ENCODE results near the gene BPGM. TPM values are rescaled to one million over a fixed set of nuclear protein-coding genes. Genes with fewer than 3 reads are reported as not detected.
"Not testable (repeated sequence)": the region's sequence is repeated elsewhere in the genome, so short reads cannot be mapped to it uniquely, and the experiment has no call there.

The BPGM gene
- total RNA-seq, 1 donor from 2014 or later = 17.7 TPM

- Mint-ChIP-seq H3K27ac (ENCODE audit: unreplicated experiment) (no peak overlapping the region), H3K4me3 (ENCODE audit: unreplicated experiment) (no peak overlapping the region), H3K27me3 (ENCODE audit: unreplicated experiment) (no peaks in the 10 kb centered on the region), H3K4me1 (ENCODE audit: unreplicated experiment) (peaks cover 5% of the 10 kb centered on the region), H3K9me3 (ENCODE audit: unreplicated experiment) (no peaks in the 10 kb centered on the region), H3K36me3 (ENCODE audit: low read depth, unreplicated experiment) (no peaks in the 10 kb centered on the region)
- no peak for DNase-seq (ENCODE audit: low spot score)
- TF ChIP-seq CTCF (IDR thresholded peaks at IDR 0.05; ENCODE audit: unreplicated experiment) = no peak
Measured at GRCh38 chr7:134640842-134641715, 5.6 kb upstream of the BPGM start.

GRCh38 chr7:134641981-134642380 lies 4.7 kb upstream of the BPGM start:
- not testable (repeated sequence) for H3K4me1 Mint-ChIP-seq (ENCODE audit: unreplicated experiment); H3K27me3 Mint-ChIP-seq (ENCODE audit: unreplicated experiment); H3K27ac Mint-ChIP-seq (ENCODE audit: unreplicated experiment); H3K9me3 Mint-ChIP-seq (ENCODE audit: unreplicated experiment); H3K4me3 Mint-ChIP-seq (ENCODE audit: unreplicated experiment); DNase-seq (ENCODE audit: low spot score); H3K36me3 Mint-ChIP-seq (ENCODE audit: low read depth, unreplicated experiment)

GRCh38 chr7:134643131-134643530 lies 3.5 kb upstream of the BPGM start:
- Mint-ChIP-seq H3K4me3 (ENCODE audit: unreplicated experiment) (no peak overlapping the region), H3K9me3 (ENCODE audit: unreplicated experiment) (no peaks in the 10 kb centered on the region), H3K4me1 (ENCODE audit: unreplicated experiment) (peaks cover 5% of the 10 kb centered on the region), H3K27ac (ENCODE audit: unreplicated experiment) (no peak overlapping the region), H3K27me3 (ENCODE audit: unreplicated experiment) (no peaks in the 10 kb centered on the region), H3K36me3 (ENCODE audit: low read depth, unreplicated experiment) (no peaks in the 10 kb centered on the region)
- TF ChIP-seq CTCF (IDR thresholded peaks at IDR 0.05; ENCODE audit: unreplicated experiment) = no peak
- no peak for DNase-seq (ENCODE audit: low spot score)

GRCh38 chr7:134645478-134645877 lies 1.2 kb upstream of the BPGM start:
- Mint-ChIP-seq H3K27ac (ENCODE audit: unreplicated experiment) (no peak overlapping the region), H3K27me3 (ENCODE audit: unreplicated experiment) (no peaks in the 10 kb centered on the region), H3K9me3 (ENCODE audit: unreplicated experiment) (no peaks in the 10 kb centered on the region), H3K4me3 (ENCODE audit: unreplicated experiment) (no peak overlapping the region), H3K4me1 (ENCODE audit: unreplicated experiment) (peaks cover 10% of the 10 kb centered on the region), H3K36me3 (ENCODE audit: low read depth, unreplicated experiment) (no peaks in the 10 kb centered on the region)
- no peak for DNase-seq (ENCODE audit: low spot score)
- no peak for TF ChIP-seq CTCF (IDR thresholded peaks at IDR 0.05; ENCODE audit: unreplicated experiment)

- no peak for DNase-seq (ENCODE audit: low spot score)
- Mint-ChIP-seq H3K36me3 (ENCODE audit: low read depth, unreplicated experiment) (no peaks in the 10 kb centered on the region), H3K4me3 (ENCODE audit: unreplicated experiment) (no peak overlapping the region), H3K9me3 (ENCODE audit: unreplicated experiment) (no peaks in the 10 kb centered on the region), H3K27ac (ENCODE audit: unreplicated experiment) (no peak overlapping the region), H3K27me3 (ENCODE audit: unreplicated experiment) (no peaks in the 10 kb centered on the region), H3K4me1 (ENCODE audit: unreplicated experiment) (peaks cover 10% of the 10 kb centered on the region)
- no peak for TF ChIP-seq CTCF (IDR thresholded peaks at IDR 0.05; ENCODE audit: unreplicated experiment)
Measured at GRCh38 chr7:134645935-134646334, 718 bp upstream of the BPGM start.

Measured in endothelial cell (in vitro differentiated cells).